Stimulated activated CD8-positive, alpha-beta memory T cell treated with anti-CD3 and anti-CD28 coated beads, Interleukin-12 subunit alpha, Interleukin-12 subunit beta, amount 100 ng/mL, for 24 hours (primary cell): ENCODE measurements around the gene RPL11.
"Not testable (repeated sequence)": the region's sequence is repeated elsewhere in the genome, so short reads cannot be mapped to it uniquely, and the experiment has no call there.

ENCODE experiments used
- DNase-seq: peaks from one replicate; pipeline ENCODE4 v3.0.0-alpha.2; 2020; ENCODE audit errors: extremely low read depth

Gene RPL11

DNA sequence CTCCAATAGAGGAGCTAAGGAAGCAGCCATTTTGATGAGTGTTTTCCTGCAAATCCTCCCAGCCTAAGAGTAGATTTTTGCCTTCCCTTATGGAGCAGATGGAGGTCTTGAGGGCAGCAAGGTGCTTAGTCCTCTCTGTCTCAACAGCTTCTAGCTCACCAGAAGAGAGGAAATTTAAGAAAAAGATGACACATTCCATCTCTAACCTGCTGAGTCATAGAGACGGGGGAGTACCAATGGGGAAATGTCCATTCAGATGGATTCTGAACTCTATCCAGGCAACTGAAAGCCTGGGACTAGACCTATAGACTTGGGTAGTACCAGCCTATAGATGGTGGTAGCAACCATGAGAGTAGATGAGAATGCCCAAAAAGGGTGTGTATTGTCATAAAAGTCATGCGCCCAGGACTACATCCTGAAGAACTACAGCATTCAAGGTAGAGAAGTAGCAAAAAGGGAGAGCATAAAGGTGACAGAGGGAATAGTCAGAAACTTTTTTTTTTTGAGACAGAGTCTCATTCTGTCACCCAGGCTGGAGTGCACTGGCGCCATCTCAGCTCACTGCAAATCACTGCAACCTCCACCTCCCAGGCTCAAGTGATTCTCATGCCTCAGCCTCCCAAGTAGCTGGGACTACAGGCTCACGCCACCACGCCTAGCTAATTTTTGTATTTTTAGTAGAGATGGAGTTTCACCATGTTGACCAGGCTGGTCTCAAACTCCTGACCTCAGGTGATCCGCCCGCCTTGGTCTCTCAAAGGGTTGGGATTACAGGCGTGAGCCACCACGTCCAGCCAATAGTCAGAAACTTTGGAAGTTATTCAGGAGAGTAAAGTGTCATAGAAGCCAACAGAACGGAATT is 41.0 kb downstream of the RPL11 start:
- DNase-seq, result no peak

DNA sequence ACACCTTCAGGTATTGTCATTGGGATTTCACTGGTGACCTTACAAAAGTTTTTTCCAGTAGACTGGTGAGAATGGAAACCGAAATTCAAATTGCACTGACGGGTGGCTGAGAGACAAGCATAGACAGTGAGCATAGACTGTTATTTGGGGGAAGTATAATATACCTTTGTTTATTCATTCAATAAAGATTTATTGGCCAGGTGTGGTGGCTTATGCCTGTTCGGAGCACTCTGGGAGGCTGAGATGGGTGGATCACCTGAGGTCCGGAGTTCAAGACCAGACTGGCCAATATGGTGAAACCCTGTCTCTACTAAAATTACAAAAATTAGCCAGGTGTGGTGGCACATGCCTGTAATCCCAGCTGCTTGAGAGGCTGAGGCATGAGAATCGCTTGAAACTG is 41.7 kb downstream of the RPL11 start:
- not testable (repeated sequence) for DNase-seq

DNA sequence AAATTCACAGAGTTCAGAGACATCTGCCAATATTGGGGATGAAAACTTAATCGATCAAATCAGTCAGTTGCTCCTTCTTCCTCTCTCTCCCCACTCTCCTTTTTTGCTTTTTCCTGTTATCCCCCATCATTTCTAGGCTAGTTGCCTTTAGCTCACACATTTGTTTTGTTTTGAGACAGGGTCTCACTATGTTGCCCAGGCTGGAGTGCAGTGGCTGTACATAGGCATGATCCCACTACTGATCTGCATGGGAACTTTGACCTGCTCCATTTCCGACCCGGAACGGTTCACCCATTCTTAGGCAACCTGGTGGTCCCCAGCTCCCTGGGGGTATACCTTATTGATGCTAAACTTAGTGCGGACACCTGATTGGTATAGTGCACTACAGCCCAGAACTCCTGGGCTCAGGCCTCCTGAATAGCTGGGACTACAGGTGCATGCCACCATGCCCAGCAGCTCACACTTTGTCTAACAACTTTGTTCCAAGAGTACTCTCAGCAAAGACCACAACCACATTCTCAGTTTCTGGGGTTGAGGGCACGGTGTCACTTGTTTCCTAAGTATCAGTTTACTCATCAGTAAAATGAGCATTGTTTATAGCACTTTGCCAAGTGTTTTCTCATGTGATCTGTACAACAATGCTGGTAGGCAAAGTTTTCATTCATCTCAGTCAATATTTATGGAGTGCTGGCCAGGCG is 45.0 kb downstream of the RPL11 start:
- DNase-seq, result no peak

GRCh38 chr1:23741609-23742008 is 50.0 kb downstream of the RPL11 start:
- DNase-seq, result no peak

DNA sequence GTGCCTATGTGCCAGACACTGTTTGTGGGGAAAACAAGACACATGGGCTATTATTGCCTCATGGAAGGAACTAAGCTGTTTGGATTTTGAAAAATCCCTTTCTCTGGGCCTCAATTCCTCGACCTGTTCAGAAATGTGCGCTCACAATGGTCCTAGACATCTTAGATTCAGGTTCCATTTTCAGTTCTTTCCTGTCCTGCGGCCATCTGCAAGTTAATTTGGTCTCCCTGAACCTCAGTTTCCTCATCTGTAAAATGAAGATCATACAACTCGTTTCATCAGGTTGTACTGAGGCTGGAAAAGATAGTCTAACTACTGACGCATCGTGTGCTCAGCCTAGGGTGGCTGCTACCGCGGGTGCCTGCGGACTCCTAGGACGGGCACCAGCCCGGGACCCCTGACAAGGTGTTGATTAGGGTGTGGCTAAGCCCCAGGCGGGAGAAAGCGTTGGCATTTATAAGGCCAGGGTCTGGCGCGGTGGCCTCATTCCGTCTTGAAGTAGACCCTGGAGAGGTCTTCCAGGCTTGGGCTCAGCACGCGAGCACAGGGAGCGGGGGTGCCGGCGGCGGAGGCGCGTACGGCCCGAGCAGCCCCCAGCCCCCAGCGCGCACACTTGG is 51.2 kb downstream of the RPL11 start:
- no peak for DNase-seq

GRCh38 chr1:23743287-23744152 is 51.9 kb downstream of the RPL11 start, which contains the start of gene ELOA:
Gene ELOA, plus strand, starts transcription at chr1:23743471. Its CDS starts 33 bp downstream, at chr1:23743504.
- peak; percentile 57 for DNase-seq

GRCh38 chr1:23745515-23745914 is 53.9 kb downstream of the RPL11 start:
- no peak for DNase-seq
